Epithelial cell of prostate (primary cell): ENCODE data around the gene CAPN10.

Experiments used
- DNase-seq: peaks from one replicate; pipeline ENCODE4 v3.0.0-alpha.2; 2011; ENCODE audit warnings: low read depth, low spot score
- H3K27ac ChIP-seq: fragments of 450-650 bp; 2 replicates; pipeline ENCODE4 v1.5.1; 2017; ENCODE audit warnings: mild to moderate bottlenecking

CAPN10 gene

GRCh38 chr2:240586919-240587800 lies 626 bp downstream of the CAPN10 start:
- peak overlapping the region; percentile 73 for H3K27ac ChIP-seq
- no peak for DNase-seq

- DNase-seq, result no peak
- H3K27ac ChIP-seq, result no peak overlapping the region
Measured at GRCh38 chr2:240588006-240588655, 1.6 kb downstream of the CAPN10 start.

- H3K27ac ChIP-seq, result no peak overlapping the region
Measured at GRCh38 chr2:240588669-240589068, 2.1 kb downstream of the CAPN10 start.

GRCh38 chr2:240589375-240589774 lies 2.8 kb downstream of the CAPN10 start:
- H3K27ac ChIP-seq, result no peak overlapping the region
- DNase-seq, result no peak

More at GRCh38 chr2:240588669-240589068, 2.1 kb downstream of the CAPN10 start:
- DNase-seq, result no peak

- DNase-seq, result no peak
- H3K27ac ChIP-seq, result no peak overlapping the region
Measured at GRCh38 chr2:240589850-240590525, 3.5 kb downstream of the CAPN10 start.

GRCh38 chr2:240590681-240591111 lies 4.2 kb downstream of the CAPN10 start:
- no peak for DNase-seq
- H3K27ac ChIP-seq, result no peak overlapping the region

GRCh38 chr2:240591226-240591625 lies 4.7 kb downstream of the CAPN10 start:
- no peak overlapping the region for H3K27ac ChIP-seq
- DNase-seq, result no peak

- H3K27ac ChIP-seq, result no peak overlapping the region
- no peak for DNase-seq
Measured at GRCh38 chr2:240591784-240592183, 5.2 kb downstream of the CAPN10 start.

- no peak overlapping the region for H3K27ac ChIP-seq
- no peak for DNase-seq
Measured at GRCh38 chr2:240593026-240593702, 6.6 kb downstream of the CAPN10 start.

- no peak overlapping the region for H3K27ac ChIP-seq
Measured at GRCh38 chr2:240593703-240594451, 7.3 kb downstream of the CAPN10 start.

GRCh38 chr2:240594511-240595380 lies 8.2 kb downstream of the CAPN10 start:
- DNase-seq, result no peak
- no peak overlapping the region for H3K27ac ChIP-seq

More at GRCh38 chr2:240593703-240594451, 7.3 kb downstream of the CAPN10 start:
- DNase-seq, result no peak

GRCh38 chr2:240595381-240596079 lies 9.0 kb downstream of the CAPN10 start:
- DNase-seq, result no peak
- H3K27ac ChIP-seq, result no peak overlapping the region

- DNase-seq, result no peak
- no peak overlapping the region for H3K27ac ChIP-seq
Measured at GRCh38 chr2:240596080-240596460, 9.5 kb downstream of the CAPN10 start.

GRCh38 chr2:240596491-240596931 lies 10.0 kb downstream of the CAPN10 start:
- H3K27ac ChIP-seq, result no peak overlapping the region
- no peak for DNase-seq

- H3K27ac ChIP-seq, result no peak overlapping the region
- DNase-seq, result no peak
Measured at GRCh38 chr2:240597054-240597418, 10.5 kb downstream of the CAPN10 start.

GRCh38 chr2:240597419-240598181 lies 11.1 kb downstream of the CAPN10 start:
- no peak overlapping the region for H3K27ac ChIP-seq
- DNase-seq, result no peak

GRCh38 chr2:240598311-240598911 lies 11.9 kb downstream of the CAPN10 start:
- no peak for DNase-seq
- H3K27ac ChIP-seq, result no peak overlapping the region
